ENCODE results near the gene DDIT4L. TPM values are rescaled to one million over a fixed set of nuclear protein-coding genes. Genes with fewer than 3 reads are reported as not detected.

Gene DDIT4L
- total and polyA plus RNA-seq, 2 of the 8 experiments (the other 6 are each of a cell fraction or from before 2014, with no cell fraction given) = 3.5 to 6.0 TPM

- Histone ChIP-seq H3K23me2 (ENCODE audit: low read depth, low read length) (no peaks in the 10 kb centered on the region), H2AK5ac (ENCODE audit: low read depth, low read length) (no peak overlapping the region), H3K9ac (replicated peaks in 1 of 4; ENCODE audit: extremely low read depth in 1 of 4, low read depth in 3 of 4, low read length in 3 of 4) (no peak overlapping the region), H3K18ac (ENCODE audit: extremely low read depth, low read length) (no peak overlapping the region), H3K4me1 (replicated peaks in 1 of 4; ENCODE audit: control insufficient read depth in 3 of 4, insufficient read depth in 4 of 4, low read length in 3 of 4) (no peaks in the 10 kb centered on the region), H4K20me1 (replicated peaks in 1 of 2; ENCODE audit: control insufficient read depth in 1 of 2, insufficient read depth in 2 of 2, low read length in 2 of 2) (no peaks in the 10 kb centered on the region), H3K9me3 (ENCODE audit: insufficient read depth in 2 of 2, low read depth in 1 of 2, low read length in 1 of 2) (no peaks in the 10 kb centered on the region), H3K79me1 (ENCODE audit: low read depth, low read length) (no peaks in the 10 kb centered on the region), H2BK15ac (ENCODE audit: low read length) (no peak overlapping the region), H4K5ac (ENCODE audit: insufficient read length, low read depth, low read length) (no peak overlapping the region), H2BK20ac (ENCODE audit: low read length) (no peak overlapping the region), H3K56ac (replicated peaks; ENCODE audit: insufficient read length, low read depth, low read length) (no peak overlapping the region), H2BK5ac (ENCODE audit: low read depth, low read length) (no peak overlapping the region), H3K4ac (replicated peaks; ENCODE audit: insufficient read length, low read depth, low read length) (no peak overlapping the region), H4K91ac (replicated peaks; ENCODE audit: insufficient read length, low read length) (no peak overlapping the region), H3K23ac (ENCODE audit: insufficient read length) (no peak overlapping the region), H2BK120ac (replicated peaks; ENCODE audit: low read depth, low read length) (no peak overlapping the region), H3K27me3 (replicated peaks in 1 of 4; ENCODE audit: control insufficient read depth in 3 of 4, extremely low read depth in 1 of 4, insufficient read depth in 3 of 4, low read length in 3 of 4) (no peaks in the 10 kb centered on the region), H3K4me3 (ENCODE audit: extremely low read depth in 1 of 4, insufficient read depth in 2 of 4, low read depth in 3 of 4, low read length in 4 of 4) (no peak overlapping the region), H4K8ac (ENCODE audit: extremely low read depth, insufficient read depth, low read length) (no peak overlapping the region), H2AFZ (ENCODE audit: low read length) (no peak overlapping the region), H3K4me2 (ENCODE audit: insufficient read depth in 1 of 2, low read depth in 2 of 2, low read length in 2 of 2) (no peak overlapping the region), H2BK12ac (ENCODE audit: low read depth, low read length) (no peak overlapping the region), H3K27ac (ENCODE audit: low read depth, low read length) (no peak overlapping the region), H3K36me3 (ENCODE audit: control insufficient read depth in 2 of 4, insufficient read depth in 4 of 4, low read length in 3 of 4) (no peaks in the 10 kb centered on the region), H3K79me2 (ENCODE audit: control insufficient read depth in 1 of 2, insufficient read depth in 2 of 2, low read length in 2 of 2) (no peaks in the 10 kb centered on the region), H3K14ac (ENCODE audit: insufficient read length) (no peak overlapping the region)
- FAIRE-seq (no peak), DNase-seq (ENCODE audit: low read depth in 1 of 2, low spot score in 2 of 2) (no peak)
- WGBS, 2 experiments (ENCODE audit: extremely low coverage in 1 of 2, insufficient coverage in 1 of 2, insufficient read length in 1 of 2, insufficient replicate concordance in 2 of 2, low coverage in 1 of 2, low lambda C conversion rate in 2 of 2, missing lambda C conversion rate in 1 of 2) = 96% methylated on average over 2 of the region's 2 CpGs; no CpG with 5 or more reads in 1 of the 2 experiments
- ChIA-PET CTCF (ENCODE audit: partially characterized antibody) (interaction anchor here (1.1 to 1.4 kb wide), 3 partner anchors 10 to 162 kb away, joined by 3 to 5 read pairs (median 4); no protein-coding TSS in a partner anchor), POLR2A (ENCODE audit: partially characterized antibody) (interaction anchor here (1.1 kb wide), 1 partner anchor 227 kb away, joined by 3 read pairs; no protein-coding TSS in a partner anchor)
- TF ChIP-seq EGR1 (IDR thresholded peaks at IDR 0.05; ENCODE audit: borderline replicate concordance, low read depth, low read length) = no peak
- no peak for TF ChIP-seq HDAC6 (IDR thresholded peaks at IDR 0.05; ENCODE audit: low read depth, low read length)
- no peak for TF ChIP-seq RAD21 (IDR thresholded peaks at IDR 0.05 in 1 of 2, conservative IDR thresholded peaks at IDR 0.05 in 1 of 2; ENCODE audit: low read depth in 2 of 2, low read length in 2 of 2)
- TF ChIP-seq POLR2AphosphoS5 (IDR thresholded peaks at IDR 0.05; ENCODE audit: low read depth, low read length) = no peak
- no peak for TF ChIP-seq PHF8 (conservative IDR thresholded peaks at IDR 0.05; ENCODE audit: low read depth, low read length)
- no peak for TF ChIP-seq TEAD4 (IDR thresholded peaks at IDR 0.05; ENCODE audit: low read depth, low read length)
- no peak for TF ChIP-seq RXRA (IDR thresholded peaks at IDR 0.05; ENCODE audit: insufficient read depth, low read depth, low read length)
- TF ChIP-seq, protein P1, sequence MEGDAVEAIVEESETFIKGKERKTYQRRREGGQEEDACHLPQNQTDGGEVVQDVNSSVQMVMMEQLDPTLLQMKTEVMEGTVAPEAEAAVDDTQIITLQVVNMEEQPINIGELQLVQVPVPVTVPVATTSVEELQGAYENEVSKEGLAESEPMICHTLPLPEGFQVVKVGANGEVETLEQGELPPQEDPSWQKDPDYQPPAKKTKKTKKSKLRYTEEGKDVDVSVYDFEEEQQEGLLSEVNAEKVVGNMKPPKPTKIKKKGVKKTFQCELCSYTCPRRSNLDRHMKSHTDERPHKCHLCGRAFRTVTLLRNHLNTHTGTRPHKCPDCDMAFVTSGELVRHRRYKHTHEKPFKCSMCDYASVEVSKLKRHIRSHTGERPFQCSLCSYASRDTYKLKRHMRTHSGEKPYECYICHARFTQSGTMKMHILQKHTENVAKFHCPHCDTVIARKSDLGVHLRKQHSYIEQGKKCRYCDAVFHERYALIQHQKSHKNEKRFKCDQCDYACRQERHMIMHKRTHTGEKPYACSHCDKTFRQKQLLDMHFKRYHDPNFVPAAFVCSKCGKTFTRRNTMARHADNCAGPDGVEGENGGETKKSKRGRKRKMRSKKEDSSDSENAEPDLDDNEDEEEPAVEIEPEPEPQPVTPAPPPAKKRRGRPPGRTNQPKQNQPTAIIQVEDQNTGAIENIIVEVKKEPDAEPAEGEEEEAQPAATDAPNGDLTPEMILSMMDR (IDR thresholded peaks at IDR 0.05; ENCODE audit: control extremely low read depth in 1 of 3, insufficient read depth in 1 of 3, low read depth in 1 of 3, low read length in 3 of 3) = no peak
- no peak for TF ChIP-seq RBBP5 (IDR thresholded peaks at IDR 0.05; ENCODE audit: borderline replicate concordance, low read depth, low read length)
- TF ChIP-seq CHD2 (IDR thresholded peaks at IDR 0.05; ENCODE audit: low read length) = no peak
- TF ChIP-seq BCL11A (IDR thresholded peaks at IDR 0.05; ENCODE audit: low read depth in 2 of 2, low read length in 2 of 2) = no peak
- TF ChIP-seq SRF (IDR thresholded peaks at IDR 0.05; ENCODE audit: low read depth, low read length) = no peak
Measured at GRCh38 chr4:100175858-100176257, 14.4 kb downstream of the DDIT4L start.
